Fibroblast of lung (primary cell): Measurements from ENCODE around the gene SMC6. TPM values are rescaled to one million over a fixed set of nuclear protein-coding genes. Genes with fewer than 3 reads are reported as not detected.
A peak's percentile ranks its signal among the peaks of the same experiment; 100 is the strongest.

Experiments used
- DNase-seq, 2 donors: peaks; one replicate each; pipeline versions ENCODE4 v3.0.0 to v3.0.0-alpha.2; 2010; ENCODE audit warnings: low read depth in 2 of 2
- H2AFZ ChIP-seq: 2 replicates; pipeline ENCODE4 v1.5.1; 2012; ENCODE audit warnings: low read length, control low read depth, inconsistent platforms
- H3K27ac ChIP-seq: 2 replicates; pipeline ENCODE4 v1.5.1; 2011; ENCODE audit warnings: low read length, control low read depth; ENCODE audit not compliant: insufficient read depth
- H3K27me3 ChIP-seq: 2 replicates; pipeline ENCODE4 v1.5.1; 2011; ENCODE audit warnings: mild to moderate bottlenecking, low read length; ENCODE audit not compliant: control insufficient read depth, insufficient read depth
- H3K36me3 ChIP-seq: 2 replicates; pipeline ENCODE4 v1.5.1; 2011; ENCODE audit warnings: low read length; ENCODE audit not compliant: control insufficient read depth, insufficient read depth
- H3K4me1 ChIP-seq: 2 replicates; pipeline ENCODE4 v1.5.1; 2011; ENCODE audit warnings: low read length; ENCODE audit not compliant: control insufficient read depth, insufficient read depth; ENCODE audit errors: extremely low read depth
- H3K4me2 ChIP-seq: 2 replicates; pipeline ENCODE4 v1.5.1; 2011; ENCODE audit warnings: low read length, control low read depth; ENCODE audit not compliant: insufficient read depth; ENCODE audit errors: extremely low read depth
- H3K4me3 ChIP-seq, 4 experiments: fragments of 200-600 bp in 1 of 4; sonication (generic) in 1 of 4; replicated peaks in 1 of 4; 2 replicates each; pipeline ENCODE4 v1.5.1; 2011 to 2016; ENCODE audit warnings: low read length in 4 of 4, low read depth in 3 of 4, mild to moderate bottlenecking in 3 of 4, control low read depth in 2 of 4, inconsistent platforms in 1 of 4, mixed read lengths in 1 of 4; ENCODE audit not compliant: insufficient read depth in 1 of 4; ENCODE audit errors: control extremely low read depth in 1 of 4
- H3K79me2 ChIP-seq: 2 replicates; pipeline ENCODE4 v1.5.1; 2012; ENCODE audit warnings: mild to moderate bottlenecking, low read length, inconsistent platforms; ENCODE audit not compliant: control insufficient read depth, insufficient read depth
- H3K9ac ChIP-seq: 2 replicates; pipeline ENCODE4 v1.5.1; 2011; ENCODE audit warnings: mild to moderate bottlenecking, low read length, control low read depth; ENCODE audit not compliant: insufficient read depth
- H3K9me3 ChIP-seq: 2 replicates; pipeline ENCODE4 v1.5.1; 2012; ENCODE audit warnings: low read depth, low read length; ENCODE audit not compliant: control insufficient read depth, insufficient read depth
- H4K20me1 ChIP-seq: 2 replicates; pipeline ENCODE4 v1.5.1; 2011; ENCODE audit warnings: low read length; ENCODE audit not compliant: control insufficient read depth, insufficient read depth; ENCODE audit errors: extremely low read depth
- CTCF ChIP-seq, 2 donors: IDR thresholded peaks in 1 of 2; conservative IDR thresholded peaks in 1 of 2; 1 replicate in 1 of 2; 2 replicates in 1 of 2; pipeline ENCODE4 v1.5.1; 2011 to 2012; ENCODE audit warnings: low read length in 2 of 2, control low read depth in 1 of 2, inconsistent platforms in 1 of 2, low read depth in 1 of 2, mild to moderate bottlenecking in 1 of 2
- EZH2 ChIP-seq: IDR thresholded peaks from 2 replicates; pipeline ENCODE4 v1.5.1; 2012; ENCODE audit warnings: low read length, control low read depth, mild to moderate bottlenecking; ENCODE audit errors: missing control alignments
- polyA plus RNA-seq, 2 donors: library from polyadenylated mRNA; depleted of rRNA in 1 of 2; stranded (reverse) in 1 of 2; unstranded in 1 of 2; fragments of >200 nt; gene quantifications; 2 replicates each; pipeline ENCODE4 v1.2.1, GENCODE V29; 2011 to 2012; ENCODE audit warnings: missing spikeins in 1 of 2
- total RNA-seq: library from RNA; depleted of rRNA; stranded (reverse); fragments of >200 nt; gene quantifications from 2 replicates; pipeline ENCODE4 v1.2.1, GENCODE V29; 2014

SMC6 gene
- total and polyA plus RNA-seq, 2 donors (not counting 1 experiment from before 2014, with no cell fraction given): 17.9 to 22.8 TPM

GRCh38 chr2:17800219-17800618, 46.6 kb upstream of the SMC6 start:
- Histone ChIP-seq H3K9ac (no peak overlapping the region), H4K20me1 (no peaks in the 10 kb centered on the region), H3K27me3 (peaks cover 2% of the 10 kb centered on the region), H3K4me1 (no peaks in the 10 kb centered on the region), H3K27ac (no peak overlapping the region), H3K36me3 (no peaks in the 10 kb centered on the region), H3K4me2 (no peak overlapping the region), H3K4me3 (no peak overlapping the region), H3K9me3 (no peaks in the 10 kb centered on the region), H3K79me2 (no peaks in the 10 kb centered on the region), H2AFZ (no peak overlapping the region)
- TF ChIP-seq EZH2: no peak
- TF ChIP-seq CTCF (conservative IDR thresholded peaks at IDR 0.05 in 1 of 2, IDR thresholded peaks at IDR 0.05 in 1 of 2; ENCODE audit: low read depth in 1 of 2, low read length in 2 of 2): no peak
- peak in 1 of 2 donors; percentile 48 for DNase-seq

GRCh38 chr2:17799301-17800120, 45.9 kb upstream of the SMC6 start:
- Histone ChIP-seq H3K79me2 (no peaks in the 10 kb centered on the region), H3K36me3 (no peaks in the 10 kb centered on the region), H3K4me1 (no peaks in the 10 kb centered on the region), H3K4me3 (no peak overlapping the region), H3K9me3 (no peaks in the 10 kb centered on the region), H3K9ac (no peak overlapping the region), H3K27ac (no peak overlapping the region), H3K4me2 (no peak overlapping the region), H2AFZ (no peak overlapping the region), H4K20me1 (no peaks in the 10 kb centered on the region), H3K27me3 (peaks cover 2% of the 10 kb centered on the region)
- DNase-seq: no peak
- TF ChIP-seq CTCF (conservative IDR thresholded peaks at IDR 0.05 in 1 of 2, IDR thresholded peaks at IDR 0.05 in 1 of 2; ENCODE audit: low read depth in 1 of 2, low read length in 2 of 2) (no peak), EZH2 (no peak)

- Histone ChIP-seq H3K4me2 (no peak overlapping the region), H3K27ac (no peak overlapping the region), H3K4me3 (no peak overlapping the region), H3K79me2 (no peaks in the 10 kb centered on the region), H2AFZ (no peak overlapping the region), H3K4me1 (no peaks in the 10 kb centered on the region), H3K36me3 (no peaks in the 10 kb centered on the region), H3K27me3 (peaks cover 2% of the 10 kb centered on the region), H3K9me3 (no peaks in the 10 kb centered on the region), H3K9ac (no peak overlapping the region), H4K20me1 (no peaks in the 10 kb centered on the region)
- no peak for TF ChIP-seq EZH2
- no peak for TF ChIP-seq CTCF (conservative IDR thresholded peaks at IDR 0.05 in 1 of 2, IDR thresholded peaks at IDR 0.05 in 1 of 2; ENCODE audit: low read depth in 1 of 2, low read length in 2 of 2)
- DNase-seq: no peak
Measured at GRCh38 chr2:17798338-17798737, 44.7 kb upstream of the SMC6 start.
